DMS 273 treated with DMSO at 0.1 percent for 48 hours (cell line): ENCODE measurements around the gene LIMS2.
A peak's percentile ranks its signal among the peaks of the same experiment; 100 is the strongest.

Source experiments
- DNase-seq: peaks from one replicate; lab custom pipeline; 2025; lab: John Stamatoyannopoulos, UW

LIMS2 gene

DNA sequence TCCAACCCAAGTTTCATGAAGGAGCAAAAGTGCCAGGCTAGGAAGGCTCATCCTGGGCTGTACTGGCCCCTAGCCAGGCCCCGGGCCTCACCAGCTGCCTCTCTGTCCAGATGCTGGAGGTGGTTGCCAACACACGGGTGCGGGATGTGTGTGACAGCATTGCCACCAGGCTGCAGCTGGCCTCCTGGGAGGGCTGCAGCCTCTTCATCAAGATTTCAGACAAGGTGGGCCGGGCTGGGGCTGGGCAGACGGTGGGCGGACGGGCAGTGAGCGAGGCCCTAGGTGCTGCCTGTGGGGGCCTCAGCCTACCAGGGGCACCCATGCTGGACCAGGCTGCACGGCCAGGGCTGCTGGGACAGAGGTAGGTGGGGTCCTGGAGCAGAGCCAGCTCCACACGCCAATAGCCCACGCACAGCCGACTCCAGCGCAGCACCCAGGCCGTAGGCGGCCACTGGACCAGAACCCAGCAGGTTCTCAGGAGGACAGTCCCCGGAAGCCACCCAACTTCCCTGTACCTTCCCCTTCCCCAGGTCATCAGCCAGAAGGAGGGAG lies 41.2 kb downstream of the LIMS2 start:
- peak; percentile 46 for DNase-seq

DNA sequence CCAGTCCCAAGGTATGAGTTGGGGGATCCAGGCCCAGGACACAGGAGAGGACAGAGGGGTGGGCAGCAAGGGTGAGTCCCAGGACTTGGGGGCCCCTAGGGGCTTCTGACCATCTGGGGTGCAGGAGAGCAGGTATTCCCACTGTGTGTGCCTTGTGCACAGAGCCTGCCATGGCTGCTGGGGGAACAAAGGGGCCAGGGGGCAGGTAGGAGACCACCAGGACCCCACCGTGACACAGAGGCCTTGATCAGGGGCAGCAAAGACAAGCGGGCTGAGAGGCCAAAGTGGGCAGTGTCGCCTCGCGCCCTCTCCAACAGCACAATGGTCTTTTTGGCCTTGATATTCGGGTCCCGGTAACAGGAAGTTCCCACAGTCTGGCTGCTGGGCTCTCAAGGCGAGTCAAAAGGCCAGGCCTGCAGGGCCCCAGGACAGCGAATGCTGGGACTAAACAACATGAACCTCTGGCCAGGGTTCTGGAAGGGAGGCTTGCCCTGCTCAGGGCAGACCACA lies 41.7 kb downstream of the LIMS2 start:
- DNase-seq = no peak

DNA sequence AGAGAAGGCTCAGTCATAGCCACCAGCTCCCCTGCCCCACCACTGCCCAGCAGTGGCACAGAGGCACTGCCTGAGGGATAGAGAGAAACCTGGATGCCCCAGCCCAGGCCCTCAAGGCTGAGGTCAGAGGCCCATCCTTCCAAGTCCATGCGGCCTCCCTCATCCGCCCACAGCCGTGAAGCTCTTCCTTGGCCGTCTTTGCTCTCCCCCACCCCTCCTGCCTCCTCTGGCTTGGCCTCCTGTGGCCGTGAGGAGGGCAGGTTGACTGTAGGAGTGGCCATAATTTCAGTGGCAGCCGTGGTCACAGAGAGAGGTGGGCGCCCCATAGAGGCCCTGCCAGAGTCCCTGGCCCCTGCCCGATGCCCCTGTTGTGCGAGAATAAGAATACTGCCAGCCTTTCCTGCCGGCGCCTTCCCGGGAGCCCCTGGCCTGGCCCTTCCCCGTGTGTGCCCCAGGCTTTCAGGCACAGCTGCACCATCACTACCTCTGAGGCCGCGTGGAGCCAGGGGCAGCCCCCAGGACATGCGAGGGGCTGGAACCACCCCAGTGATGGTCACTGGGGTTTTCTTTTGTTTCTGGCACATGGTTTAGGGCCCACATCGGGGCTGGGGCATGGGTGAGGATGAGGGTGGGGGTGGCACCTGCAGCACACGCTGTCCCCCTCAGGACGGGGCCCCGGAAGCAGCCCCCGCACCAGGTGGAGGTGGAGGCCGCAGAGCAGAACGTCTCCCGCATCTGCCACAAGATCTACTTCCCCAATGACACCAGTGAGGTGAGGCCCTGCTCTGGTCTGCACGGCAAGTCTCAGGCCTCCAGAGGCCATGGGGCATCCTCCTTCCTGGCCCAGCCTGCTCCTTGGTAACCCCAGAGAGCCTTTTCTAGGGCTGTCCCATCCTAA lies 42.5 kb downstream of the LIMS2 start:
- DNase-seq = no peak

DNA sequence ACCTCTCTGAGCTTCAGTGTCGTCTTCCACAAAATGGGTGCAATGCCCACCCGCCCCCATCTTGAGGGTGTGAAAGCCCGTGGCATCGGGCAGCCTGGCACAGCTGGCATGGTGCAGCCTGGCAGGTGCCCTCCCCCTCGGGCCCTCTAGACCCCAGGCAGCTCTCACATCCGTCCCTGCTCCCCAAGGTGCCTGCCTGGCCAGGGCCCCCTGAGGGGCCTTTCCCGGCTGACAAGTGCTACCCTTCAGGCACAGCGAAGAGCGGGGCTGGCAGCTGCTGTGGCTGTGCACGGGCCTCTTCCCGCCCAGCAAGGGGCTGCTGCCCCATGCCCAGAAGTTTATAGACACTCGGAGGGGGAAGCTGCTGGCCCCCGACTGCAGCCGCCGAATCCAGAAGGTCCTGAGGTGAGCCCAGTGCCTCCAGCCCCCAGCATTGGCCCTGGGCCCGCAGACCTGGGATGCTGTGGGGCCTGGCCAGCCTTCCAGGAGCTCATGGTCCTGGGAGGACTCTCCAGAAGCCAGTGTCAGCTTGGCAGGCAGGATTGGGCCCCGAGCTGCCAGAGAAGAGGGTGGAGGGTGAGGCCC lies 43.2 kb downstream of the LIMS2 start:
- DNase-seq = no peak

DNA sequence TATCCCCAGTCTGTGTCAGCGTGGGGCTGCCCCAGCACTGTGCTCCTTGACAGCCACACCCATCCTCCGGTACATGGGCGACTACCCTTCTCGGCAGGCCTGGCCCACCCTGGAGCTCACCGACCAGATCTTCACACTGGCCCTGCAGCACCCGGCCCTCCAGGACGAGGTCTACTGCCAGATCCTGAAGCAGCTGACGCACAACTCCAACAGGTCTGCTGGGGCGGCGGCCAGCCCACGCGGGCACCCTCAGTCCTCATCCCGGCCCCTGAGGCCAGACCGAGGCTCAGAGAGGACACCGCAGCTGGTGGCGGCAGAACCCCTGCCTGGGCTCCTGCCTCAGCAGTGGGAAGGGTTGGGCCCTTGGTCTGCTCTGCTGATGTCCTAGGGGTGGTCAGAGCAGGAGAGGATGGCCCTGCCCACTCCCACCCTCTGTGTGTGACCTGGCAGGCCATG lies 43.8 kb downstream of the LIMS2 start:
- DNase-seq = no peak

DNA sequence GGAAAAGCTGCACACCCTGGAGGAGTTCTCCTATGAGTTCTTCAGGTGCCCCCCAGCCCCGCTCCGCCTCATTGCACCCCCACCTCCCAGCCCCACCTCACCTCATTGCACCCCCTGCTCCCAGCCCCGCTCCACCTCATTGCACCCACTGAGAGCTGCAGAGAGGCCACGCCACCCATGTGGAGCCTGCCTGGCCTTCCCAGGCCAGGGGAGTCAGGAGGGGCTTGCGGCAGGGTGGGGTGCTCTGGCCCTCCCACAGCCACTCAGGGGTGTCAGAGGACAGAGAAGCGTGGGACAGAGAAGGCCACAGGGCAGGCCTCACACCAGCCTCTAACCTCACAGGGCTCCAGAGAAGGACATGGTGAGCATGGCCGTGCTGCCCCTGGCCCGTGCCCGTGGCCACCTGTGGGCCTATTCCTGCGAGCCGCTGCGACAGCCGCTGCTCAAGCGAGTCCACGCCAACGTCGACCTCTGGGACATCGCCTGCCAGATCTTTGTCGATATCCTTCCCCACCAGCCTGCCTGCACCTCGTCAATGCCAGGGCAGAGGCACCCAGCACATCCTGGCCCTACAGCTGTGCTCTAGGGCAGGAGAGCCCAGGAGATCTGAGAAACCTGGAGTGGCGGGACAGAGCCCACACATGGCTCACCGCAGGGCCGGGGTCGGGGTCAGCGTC lies 44.3 kb downstream of the LIMS2 start:
- DNase-seq = no peak

DNA sequence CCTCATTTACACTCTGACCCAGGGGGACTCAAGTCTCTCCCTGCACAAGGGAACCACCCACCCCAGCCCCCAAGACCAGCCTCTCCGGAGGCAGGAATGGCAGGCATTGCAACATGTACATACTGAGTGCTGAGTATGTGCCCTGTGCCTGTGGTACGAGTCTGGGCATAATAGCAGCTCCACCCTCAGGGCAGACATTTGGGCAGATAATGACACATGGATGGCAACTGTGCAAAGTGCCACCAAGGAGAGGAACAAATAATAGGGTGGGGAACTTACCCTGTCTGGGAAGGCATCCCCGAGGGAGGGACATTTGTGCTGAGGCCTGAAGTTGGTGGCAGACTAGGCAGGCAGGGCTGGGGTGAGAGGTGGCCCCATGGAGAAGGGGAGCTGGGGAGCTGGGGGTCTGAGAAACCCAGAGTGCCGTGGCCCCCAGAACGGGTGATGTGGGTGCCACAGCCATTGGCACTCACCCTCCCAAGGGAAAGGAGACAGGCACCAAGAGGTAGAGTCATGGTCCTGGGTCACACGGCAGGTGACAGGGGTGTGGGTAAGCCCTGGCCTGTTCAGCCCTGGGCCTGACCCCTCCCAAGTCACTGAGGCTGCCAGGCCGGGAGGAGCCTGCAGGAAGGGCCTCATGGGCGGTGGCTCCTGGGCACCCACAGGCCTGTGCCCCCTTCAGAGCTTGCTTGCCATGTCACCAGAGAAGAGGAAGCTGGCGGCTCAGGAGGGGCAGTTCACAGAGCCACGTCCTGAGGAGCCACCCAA lies 45.0 kb downstream of the LIMS2 start:
- no peak for DNase-seq

DNA sequence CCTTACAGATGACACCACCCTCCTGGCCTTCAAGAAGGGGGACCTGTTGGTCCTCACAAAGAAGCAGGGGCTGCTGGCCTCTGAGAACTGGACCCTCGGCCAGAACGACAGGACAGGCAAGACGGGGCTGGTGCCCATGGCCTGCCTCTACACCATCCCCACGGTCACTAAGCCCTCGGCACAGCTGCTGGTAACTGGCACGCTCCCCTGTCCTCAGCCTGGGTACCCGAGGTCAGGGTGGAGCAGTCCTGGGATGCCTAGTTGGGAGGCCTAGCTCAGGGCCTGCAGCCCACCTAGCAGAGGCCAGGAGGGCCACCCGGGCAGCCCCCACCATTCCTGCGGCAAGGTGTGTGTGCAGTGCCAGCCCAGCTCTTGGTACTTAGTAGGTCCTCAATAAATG lies 45.7 kb downstream of the LIMS2 start:
- no peak for DNase-seq

DNA sequence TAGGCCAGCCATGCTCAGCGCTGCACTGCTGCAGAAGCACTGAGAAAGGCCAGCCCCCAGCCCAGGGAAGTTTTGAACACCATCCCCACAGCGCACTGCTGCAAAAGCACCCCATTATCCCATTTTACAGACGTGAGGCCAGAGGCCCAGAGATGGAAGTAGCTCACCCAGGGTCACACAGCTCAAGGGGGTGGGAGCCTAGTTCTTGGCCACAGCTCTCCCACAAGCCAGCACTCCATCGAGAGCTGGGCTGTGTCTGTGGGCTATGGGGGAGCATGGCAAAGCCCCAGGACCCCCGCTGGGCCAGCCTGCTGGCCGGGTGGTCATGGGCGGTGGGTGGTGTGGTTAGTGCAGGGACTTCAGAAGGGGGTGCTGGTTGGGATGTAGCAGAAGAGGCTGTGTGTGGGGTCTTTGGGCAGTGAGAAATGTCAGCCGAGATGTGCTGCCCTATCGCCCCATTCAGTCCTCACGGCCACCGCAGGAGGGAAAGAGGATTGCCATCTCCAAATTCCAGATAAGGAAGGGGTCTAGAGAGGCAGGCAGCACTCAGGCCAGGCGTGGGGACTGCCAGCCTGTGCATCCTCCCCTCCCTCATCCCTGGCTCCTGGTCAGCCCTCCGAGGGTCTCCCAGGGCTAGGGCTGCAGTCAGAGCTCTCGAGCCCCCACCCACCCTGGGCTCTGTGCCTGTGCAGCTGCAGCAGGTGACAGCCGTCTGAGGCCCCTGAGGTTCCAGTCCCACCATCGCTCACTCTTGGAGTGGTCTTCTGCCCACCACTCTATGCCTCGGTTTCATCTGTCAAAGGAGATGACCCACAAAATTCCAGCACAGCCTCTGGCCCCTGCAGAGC lies 46.3 kb downstream of the LIMS2 start:
- no peak for DNase-seq

DNA sequence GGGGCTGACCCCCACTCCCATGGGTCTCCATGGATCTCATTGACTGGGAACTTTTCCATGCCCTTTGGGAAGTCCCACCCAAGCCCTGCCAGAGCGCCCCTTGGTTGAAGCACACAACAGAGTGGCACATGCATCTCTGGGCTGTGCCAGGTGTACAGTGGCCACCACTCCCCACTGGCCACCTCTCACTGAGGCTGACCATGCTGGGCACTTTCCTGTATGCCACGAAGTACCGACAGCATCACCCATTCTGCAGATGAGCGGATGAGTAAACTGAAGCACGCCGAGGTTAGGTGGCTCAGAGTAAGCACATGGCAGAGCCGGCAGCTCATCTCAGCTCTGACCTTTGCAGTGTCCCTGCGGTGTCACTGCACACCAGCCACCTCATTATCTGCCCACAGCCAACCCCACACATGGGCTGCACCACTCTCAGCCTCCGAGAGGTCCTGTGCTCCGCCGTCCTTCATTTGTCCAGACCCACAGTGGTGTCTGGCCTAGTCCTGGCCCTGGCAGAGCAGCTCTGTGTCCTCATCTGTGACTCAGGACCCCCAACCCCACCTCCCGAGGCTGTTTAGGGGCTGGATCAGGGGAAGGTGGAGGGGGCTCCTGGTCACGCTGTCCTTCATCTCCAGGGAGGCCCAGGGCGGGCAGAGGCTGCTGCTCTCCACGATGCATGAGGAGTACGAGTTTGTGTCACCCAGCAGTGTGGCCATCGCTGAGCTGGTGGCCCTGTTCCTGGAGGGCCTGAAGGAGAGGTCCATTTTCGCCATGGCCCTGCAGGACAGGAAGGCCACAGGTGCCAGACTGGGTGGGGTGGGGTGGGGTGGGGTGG lies 47.4 kb downstream of the LIMS2 start:
- no peak for DNase-seq

DNA sequence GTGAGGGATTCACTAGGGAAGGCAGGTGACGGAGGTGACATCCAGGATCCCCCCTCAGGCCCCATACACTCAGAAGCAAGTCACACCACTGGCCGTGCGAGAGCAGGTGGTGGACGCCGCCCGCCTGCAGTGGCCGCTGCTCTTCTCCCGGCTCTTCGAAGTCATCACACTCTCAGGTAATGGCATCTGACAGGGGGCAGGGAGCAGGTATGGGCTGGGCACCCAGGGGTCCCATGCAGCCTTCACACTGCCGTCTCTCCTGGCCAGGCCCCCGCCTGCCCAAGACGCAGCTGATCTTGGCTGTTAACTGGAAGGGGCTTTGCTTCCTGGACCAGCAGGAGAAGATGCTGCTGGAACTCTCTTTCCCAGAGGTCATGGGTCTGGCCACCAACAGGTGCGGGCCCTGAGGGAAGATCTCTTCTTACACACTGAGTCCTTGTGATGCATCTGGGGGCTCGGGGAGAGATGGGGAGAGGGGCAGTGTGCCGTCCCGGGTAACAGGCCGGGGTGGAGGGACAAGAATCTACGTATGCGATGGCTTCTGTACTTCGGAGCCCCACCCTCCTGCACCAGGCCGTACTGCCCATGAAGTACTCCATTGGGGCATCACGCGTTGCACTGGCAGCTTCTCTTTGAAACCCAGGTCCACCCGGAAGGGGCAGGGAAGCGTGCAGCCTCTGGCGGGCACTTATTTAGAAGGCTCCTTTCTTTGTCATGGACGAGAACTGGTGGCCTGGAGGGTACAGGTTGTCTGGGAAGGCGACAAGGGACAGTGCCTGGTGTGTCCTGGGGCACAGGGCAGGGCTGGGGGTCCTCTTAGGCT lies 48.2 kb downstream of the LIMS2 start:
- no peak for DNase-seq

DNA sequence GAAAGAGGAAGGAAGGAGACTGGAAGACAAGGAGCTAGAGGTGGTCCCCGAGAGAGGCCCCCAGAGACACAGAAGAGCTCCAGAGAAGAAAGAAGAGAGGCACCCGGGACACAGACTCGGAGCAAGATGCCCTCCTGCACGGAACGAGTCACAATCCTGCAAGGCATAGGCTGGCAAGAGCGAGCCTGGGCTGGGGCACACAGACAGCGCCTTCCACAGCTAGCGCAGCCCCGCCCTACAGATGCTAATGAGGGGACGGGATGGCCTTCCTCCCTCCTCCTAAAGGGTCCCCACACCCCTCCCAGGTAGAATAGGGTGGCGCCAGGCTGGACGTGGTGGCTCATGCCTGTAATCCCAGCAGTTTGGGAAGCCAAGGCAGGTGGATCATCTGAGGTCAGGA lies 49.2 kb downstream of the LIMS2 start:
- DNase-seq = no peak

DNA sequence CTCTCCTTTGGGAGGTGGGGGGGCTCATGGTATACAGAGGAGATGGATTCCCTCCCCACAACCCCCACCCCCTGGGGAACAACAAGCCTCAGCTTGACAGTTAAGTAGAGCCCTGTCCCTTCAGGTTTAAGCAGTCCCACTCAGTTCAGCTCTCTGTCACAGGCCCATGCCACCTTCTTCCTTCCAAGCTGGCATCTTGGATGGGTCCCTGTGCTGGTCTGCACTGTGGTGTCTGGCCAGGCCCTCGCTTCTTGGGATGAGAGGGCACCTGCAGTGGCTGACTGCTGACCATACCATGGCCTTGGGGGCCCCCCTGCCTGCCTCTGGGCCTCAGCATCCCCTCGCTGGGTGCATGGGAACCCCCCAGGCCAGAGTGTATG lies 49.8 kb downstream of the LIMS2 start:
- no peak for DNase-seq

DNA sequence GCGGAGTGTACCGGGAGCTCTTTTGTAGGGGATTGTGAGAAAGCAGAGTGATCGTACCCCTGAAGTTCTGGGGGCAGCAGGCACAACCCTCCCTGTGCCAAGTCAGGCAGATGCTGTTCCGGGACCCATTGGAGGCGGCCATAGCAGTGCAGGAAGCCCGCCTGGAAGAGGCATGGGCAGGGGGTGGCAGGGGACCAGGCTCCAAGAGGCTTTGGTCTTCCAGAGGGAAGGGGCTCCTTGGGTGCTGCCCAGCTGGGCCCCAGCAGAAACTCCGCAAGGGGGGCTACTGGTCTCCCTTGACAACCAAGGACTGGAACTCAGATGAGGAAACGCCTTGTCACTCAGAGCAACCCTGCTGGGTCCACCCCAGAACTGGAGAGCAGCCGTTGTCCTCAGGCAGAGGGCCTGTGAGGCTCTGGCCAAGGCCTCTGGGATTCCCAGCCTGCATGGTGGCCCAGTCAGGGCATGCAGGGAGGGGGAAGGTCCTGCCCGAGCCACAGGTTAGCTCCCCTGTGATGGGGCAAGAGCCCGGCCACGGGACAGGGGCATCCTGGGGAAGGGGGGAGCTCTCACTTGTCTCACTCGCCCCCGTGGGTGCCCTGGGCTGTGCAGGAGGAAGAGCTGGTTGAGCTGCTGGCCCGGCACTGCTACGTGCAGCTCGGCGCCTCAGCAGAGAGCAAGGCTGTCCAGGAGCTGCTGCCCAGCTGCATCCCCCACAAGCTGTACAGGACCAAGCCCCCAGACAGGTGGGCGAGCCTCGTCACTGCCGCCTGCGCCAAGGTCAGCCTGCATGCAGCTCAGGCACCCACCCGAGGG lies 50.4 kb downstream of the LIMS2 start:
- no peak for DNase-seq

DNA sequence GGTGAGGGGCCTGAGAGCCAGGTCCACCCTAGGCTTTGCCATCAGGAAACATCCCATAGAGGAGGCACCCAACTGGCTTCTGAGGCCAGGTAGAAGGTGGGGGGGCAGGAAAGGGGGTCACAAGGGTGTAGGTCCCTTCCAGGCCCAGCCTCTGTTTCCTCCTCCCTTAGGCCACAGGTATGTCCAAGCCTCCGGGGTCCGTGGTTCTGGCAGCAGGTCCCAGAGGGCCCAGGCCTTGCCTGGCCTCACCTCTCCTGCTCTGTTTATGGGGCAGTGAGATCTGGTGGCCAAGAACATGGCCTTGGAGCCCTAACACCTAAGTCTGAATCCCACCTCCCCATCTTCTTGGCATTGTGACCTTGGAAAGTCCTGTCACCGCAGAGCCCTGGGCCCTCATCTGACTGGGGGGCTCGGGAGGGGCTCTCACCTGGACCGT lies 51.0 kb downstream of the LIMS2 start:
- no peak for DNase-seq

DNA sequence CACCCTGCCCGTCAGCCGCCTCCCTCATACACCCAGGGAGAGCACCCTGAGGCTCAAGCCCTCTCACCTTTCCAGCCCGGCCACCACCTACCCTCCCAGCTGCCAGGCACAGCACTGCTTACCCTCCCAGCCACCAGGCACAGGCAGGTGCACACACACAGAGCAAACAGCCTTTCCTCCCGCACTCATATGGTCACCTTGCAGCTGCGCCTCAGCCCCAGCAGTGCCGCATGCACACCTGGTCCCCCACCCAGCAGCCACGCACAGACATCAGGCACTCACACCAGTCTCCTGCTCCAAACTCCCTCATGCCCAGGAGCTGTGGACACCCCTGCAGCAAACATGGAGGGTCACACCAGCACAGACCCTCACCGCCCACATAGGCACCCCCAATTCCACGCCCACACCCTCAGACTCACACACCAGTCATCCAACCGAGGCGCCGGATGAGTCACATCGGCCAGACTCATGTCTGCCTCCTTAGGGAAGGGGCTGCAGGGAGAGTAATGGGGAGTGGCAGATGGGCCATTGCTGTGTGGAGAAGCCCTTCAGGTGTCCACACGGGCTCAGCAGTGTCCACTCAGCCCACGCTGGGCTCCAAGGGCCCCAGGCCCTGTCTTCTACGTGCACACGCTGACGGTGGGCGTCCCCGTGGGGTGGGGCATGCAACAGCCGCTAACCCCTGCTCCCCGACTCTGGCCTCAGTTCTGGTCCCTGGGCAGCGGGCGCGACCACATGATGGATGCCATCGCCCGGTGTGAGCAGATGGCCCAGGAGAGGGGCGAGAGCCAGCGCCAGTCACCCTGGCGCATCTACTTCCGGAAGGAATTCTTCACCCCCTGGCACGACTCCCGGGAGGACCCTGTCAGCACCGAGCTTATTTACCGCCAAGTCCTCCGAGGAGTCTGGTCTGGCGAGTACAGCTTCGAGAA lies 51.7 kb downstream of the LIMS2 start:
- no peak for DNase-seq
